Chondrocyte (in vitro differentiated cells): ENCODE measurements around the gene LASP1. TPM values are rescaled to one million over a fixed set of nuclear protein-coding genes. Genes with fewer than 3 reads are reported as not detected.
"Not testable (repeated sequence)": the region's sequence is repeated elsewhere in the genome, so short reads cannot be mapped to it uniquely, and the experiment has no call there.

ENCODE experiments used
- DNase-seq: peaks from one replicate; pipeline ENCODE4 v3.0.0; 2021; ENCODE audit warnings: mixed read lengths, low spot score
- H3K27ac Mint-ChIP-seq: one replicate; pipeline ENCODE4 v1.8.0; 2021; ENCODE audit warnings: mild to moderate bottlenecking, moderate library complexity, mixed read lengths; ENCODE audit not compliant: unreplicated experiment
- H3K27me3 Mint-ChIP-seq: 2 replicates; pipeline ENCODE4 v1.8.0; 2021; ENCODE audit warnings: low read depth, mixed read lengths
- H3K36me3 Mint-ChIP-seq: 2 replicates; pipeline ENCODE4 v1.8.0; 2021; ENCODE audit warnings: low read depth, mixed read lengths
- H3K4me1 Mint-ChIP-seq: 2 replicates; pipeline ENCODE4 v1.8.0; 2021; ENCODE audit warnings: low read depth, mild to moderate bottlenecking, mixed read lengths
- H3K4me3 Mint-ChIP-seq: one replicate; pipeline ENCODE4 v1.8.0; 2021; ENCODE audit warnings: mild to moderate bottlenecking, moderate library complexity, mixed read lengths; ENCODE audit not compliant: unreplicated experiment
- H3K9me3 Mint-ChIP-seq: 2 replicates; pipeline ENCODE4 v1.8.0; 2021; ENCODE audit warnings: low read depth, mixed read lengths
- CTCF ChIP-seq: fragments of 200-600 bp; sonication (generic); IDR thresholded peaks from 2 replicates; pipeline ENCODE4 v1.5.0; 2021; ENCODE audit warnings: antibody characterized with exemption, mild to moderate bottlenecking, moderate library complexity
- total RNA-seq: library from RNA; stranded (reverse); gene quantifications from 3 replicates; pipeline ENCODE4 v1.2.1, GENCODE V29; 2021

The LASP1 gene
- total RNA-seq, 1 donor from 2014 or later, result 599 TPM

- DNase-seq, result peak; percentile 63
- no peak for TF ChIP-seq CTCF
- Mint-ChIP-seq H3K4me1 (peaks cover 37% of the 10 kb centered on the region), H3K9me3 (no peaks in the 10 kb centered on the region), H3K27ac (peak overlapping the region; percentile 49), H3K27me3 (no peaks in the 10 kb centered on the region), H3K4me3 (no peak overlapping the region), H3K36me3 (peaks cover 26% of the 10 kb centered on the region)
Measured at GRCh38 chr17:38911081-38911730, 41.3 kb downstream of the LASP1 start.

- not testable (repeated sequence) for H3K4me3 Mint-ChIP-seq, H3K9me3 Mint-ChIP-seq, DNase-seq, H3K27me3 Mint-ChIP-seq
- H3K27ac Mint-ChIP-seq, result peak overlapping the region; percentile 49
- peaks cover 33% of the 10 kb centered on the region for H3K4me1 Mint-ChIP-seq
- peaks cover 25% of the 10 kb centered on the region for H3K36me3 Mint-ChIP-seq
Measured at GRCh38 chr17:38911731-38912081, 41.8 kb downstream of the LASP1 start.

GRCh38 chr17:38912221-38912813 is 42.5 kb downstream of the LASP1 start:
- no peak for TF ChIP-seq CTCF
- Mint-ChIP-seq H3K4me1 (peaks cover 36% of the 10 kb centered on the region), H3K36me3 (peaks cover 30% of the 10 kb centered on the region), H3K27ac (peak overlapping the region; percentile 61), H3K4me3 (no peak overlapping the region), H3K9me3 (no peaks in the 10 kb centered on the region), H3K27me3 (no peaks in the 10 kb centered on the region)
- DNase-seq, result peak; percentile 82

- peaks cover 49% of the 10 kb centered on the region for H3K4me1 Mint-ChIP-seq
- no peak overlapping the region for H3K4me3 Mint-ChIP-seq
- peak; percentile 82 for DNase-seq
- no peak overlapping the region for H3K27ac Mint-ChIP-seq
- TF ChIP-seq CTCF, result no peak
- H3K9me3 Mint-ChIP-seq, result no peaks in the 10 kb centered on the region
- H3K36me3 Mint-ChIP-seq, result peaks cover 45% of the 10 kb centered on the region
- no peaks in the 10 kb centered on the region for H3K27me3 Mint-ChIP-seq
Measured at GRCh38 chr17:38914741-38915638, 45.1 kb downstream of the LASP1 start.

- H3K9me3 Mint-ChIP-seq, result no peaks in the 10 kb centered on the region
- peaks cover 51% of the 10 kb centered on the region for H3K36me3 Mint-ChIP-seq
- no peak overlapping the region for H3K4me3 Mint-ChIP-seq
- no peak for TF ChIP-seq CTCF
- H3K27me3 Mint-ChIP-seq, result no peaks in the 10 kb centered on the region
- peak; percentile 61 for DNase-seq
- H3K4me1 Mint-ChIP-seq, result peaks cover 55% of the 10 kb centered on the region
- H3K27ac Mint-ChIP-seq, result peak overlapping the region; percentile 78
Measured at GRCh38 chr17:38915639-38915995, 45.8 kb downstream of the LASP1 start.
